ENCODE results near the gene SLC25A42. TPM values are rescaled to one million over a fixed set of nuclear protein-coding genes. Genes with fewer than 3 reads are reported as not detected.

Gene SLC25A42
- total RNA-seq, 1 donor from 2014 or later = 12.7 TPM

- ATAC-seq (no peak), DNase-seq (peak; percentile 80)
- no peak for TF ChIP-seq CTCF (IDR thresholded peaks at IDR 0.05)
- intact Hi-C loops (cut with DNase I) = no loop called here
- no peaks in the 10 kb centered on the region for H3K27me3 ChIP-seq
- no peaks in the 10 kb centered on the region for H3K9me3 ChIP-seq
- peaks cover 10% of the 10 kb centered on the region for H3K4me1 ChIP-seq
- H3K36me3 ChIP-seq = peaks cover 8% of the 10 kb centered on the region
- no peak overlapping the region for H3K27ac ChIP-seq
- no peak overlapping the region for H3K4me3 ChIP-seq
Observed at GRCh38 chr19:19059837-19060611, 3.8 kb upstream of the SLC25A42 start.

- no peak for TF ChIP-seq CTCF (IDR thresholded peaks at IDR 0.05)
- Histone ChIP-seq H3K36me3 (no peaks in the 10 kb centered on the region), H3K4me3 (no peak overlapping the region), H3K27ac (peak overlapping the region; percentile 11), H3K4me1 (peaks cover 18% of the 10 kb centered on the region), H3K9me3 (no peaks in the 10 kb centered on the region), H3K27me3 (no peaks in the 10 kb centered on the region)
- ATAC-seq = no peak
- intact Hi-C loops (cut with DNase I) = no loop called here
- no peak for DNase-seq
Observed at GRCh38 chr19:19061506-19061905, 2.3 kb upstream of the SLC25A42 start.

- H3K36me3 ChIP-seq = no peaks in the 10 kb centered on the region
- H3K4me1 ChIP-seq = peaks cover 18% of the 10 kb centered on the region
- intact Hi-C loops (cut with DNase I) = no loop called here
- DNase-seq (no peak), ATAC-seq (no peak)
- peak overlapping the region; percentile 80 for H3K27ac ChIP-seq
- no peak for TF ChIP-seq CTCF (IDR thresholded peaks at IDR 0.05)
- peak overlapping the region; percentile 62 for H3K4me3 ChIP-seq
- no peaks in the 10 kb centered on the region for H3K27me3 ChIP-seq
- no peaks in the 10 kb centered on the region for H3K9me3 ChIP-seq
Observed at GRCh38 chr19:19062454-19063182, 1.2 kb upstream of the SLC25A42 start.

- peak overlapping the region; percentile 58 for H3K27ac ChIP-seq
- H3K4me1 ChIP-seq = peaks cover 27% of the 10 kb centered on the region
- H3K4me3 ChIP-seq = peak overlapping the region; percentile 62
- no peaks in the 10 kb centered on the region for H3K36me3 ChIP-seq
- DNase-seq = no peak
- ATAC-seq = peak; percentile 1
- no peaks in the 10 kb centered on the region for H3K9me3 ChIP-seq
- intact Hi-C loops (cut with DNase I) = no loop called here
- H3K27me3 ChIP-seq = no peaks in the 10 kb centered on the region
- peak; percentile 16 for TF ChIP-seq CTCF (IDR thresholded peaks at IDR 0.05)
Observed at GRCh38 chr19:19064098-19064722, 416 bp downstream of the SLC25A42 start.

- intact Hi-C loops (cut with DNase I) = no loop called here
- H3K27ac ChIP-seq = peak overlapping the region; percentile 42
- peak overlapping the region; percentile 62 for H3K4me3 ChIP-seq
- no peak for TF ChIP-seq CTCF (IDR thresholded peaks at IDR 0.05)
- H3K27me3 ChIP-seq = no peaks in the 10 kb centered on the region
- DNase-seq = no peak
- no peaks in the 10 kb centered on the region for H3K36me3 ChIP-seq
- no peaks in the 10 kb centered on the region for H3K9me3 ChIP-seq
- no peak for ATAC-seq
- peaks cover 27% of the 10 kb centered on the region for H3K4me1 ChIP-seq
Observed at GRCh38 chr19:19064811-19065745, 1.3 kb downstream of the SLC25A42 start.
